Heart right ventricle (tissue), 16 donors: ENCODE data around the gene EVX1. TPM values are rescaled to one million over a fixed set of nuclear protein-coding genes. Genes with fewer than 3 reads are reported as not detected.

Experiments
- ATAC-seq, 8 donors: fragments of 200-7000 bp; cut with Tn5 transposase; one replicate each; pipeline ENCODE4 v1.9.1; 2020; ENCODE audit warnings: mild to moderate bottlenecking in 8 of 8, moderate library complexity in 8 of 8, moderate number of reproducible peaks in 1 of 8
- DNase-seq, 2 donors: peaks; one replicate each; pipeline ENCODE4 v3.0.0-alpha.2; 2020
- H3K27ac ChIP-seq, 10 donors: fragments of 200-600 bp; sonication (generic) in 2 of 10; one replicate each; pipeline versions ENCODE4 v1.5.0 to v1.8.0; 2020 to 2022; ENCODE audit warnings: mild to moderate bottlenecking in 3 of 10
- H3K27me3 ChIP-seq, 7 donors: fragments of 200-600 bp; one replicate each; pipeline ENCODE4 v1.8.0; 2021 to 2022; ENCODE audit warnings: mild to moderate bottlenecking in 2 of 7
- H3K36me3 ChIP-seq, 9 donors: fragments of 200-600 bp; sonication (generic) in 1 of 9; one replicate each; pipeline versions ENCODE4 v1.5.0 to v1.8.0; 2020 to 2022; ENCODE audit warnings: mild to moderate bottlenecking in 2 of 9
- H3K4me1 ChIP-seq, 9 donors: fragments of 200-600 bp; sonication (generic) in 1 of 9; one replicate each; pipeline versions ENCODE4 v1.5.0 to v1.8.0; 2020 to 2022; ENCODE audit warnings: mild to moderate bottlenecking in 4 of 9
- H3K4me3 ChIP-seq, 10 donors: fragments of 200-600 bp; sonication (generic) in 2 of 10; one replicate each; pipeline versions ENCODE4 v1.5.0 to v1.8.0; 2020 to 2022; ENCODE audit warnings: mild to moderate bottlenecking in 7 of 10, moderate library complexity in 2 of 10
- H3K9me3 ChIP-seq, 11 donors: fragments of 200-600 bp in 10 of 11; sonication (generic) in 2 of 11; one replicate each; pipeline versions ENCODE4 v1.5.0 to v1.8.0; 2013 to 2022; ENCODE audit warnings: mild to moderate bottlenecking in 2 of 11, control low read depth in 1 of 11, moderate library complexity in 1 of 11
- WGBS, 2 donors: extraction: QIAGEN DNeasy Blood & Tissue Kit; methylation state at CpG; one replicate each; pipeline ENCODE4 v1.1.7; 2013; ENCODE audit warnings: inconsistent platforms in 1 of 2; 5-methylcytosine and 5-hydroxymethylcytosine counted together
- intact Hi-C, 10 donors: fragments of 100-400 bp; cut with DNase I; formaldehyde crosslinking; loops; one replicate each; pipeline versions ENCODE4 v1.11.1 to v1.14.2; 2022
- long read RNA-seq, 3 donors: library from polyadenylated mRNA; unstranded; transcript quantifications; one replicate each; pipeline ENCODE4 v2.0.0, GENCODE V29; 2020 to 2021
- polyA plus RNA-seq, 2 donors: library from polyadenylated mRNA; stranded (reverse); fragments of 200-250 nt; gene quantifications; one replicate each; pipeline ENCODE4 v1.2.3, GENCODE V29; 2013
- total RNA-seq, 10 donors: library from RNA; stranded (reverse); fragmentation: NEBNext Ultra II Directional in 3 of 10; extraction: Animal tissue kit (Norgen Biotek cat#: 25700) in 3 of 10; gene quantifications; one replicate each; pipeline versions ENCODE4 v1.2.1 to v1.2.4, GENCODE V29; 2021 to 2023
- TF ChIP-seq, protein P1 (sequence below), 9 donors: fragments of 200-600 bp; sonication (generic) in 2 of 9; IDR thresholded peaks; one replicate each; pipeline versions ENCODE4 v1.5.0 to v1.8.0; 2021 to 2022; ENCODE audit warnings: antibody characterized with exemption in 9 of 9, mild to moderate bottlenecking in 5 of 9, moderate library complexity in 1 of 9
- donor health status: Arrhythmogenic right ventricular cardiomyopathy.
- donor health status: ischemic (EF 13 %, LVEDD 7.1; RV severe dilation, severe dysfunction).
- donor health status: healthy with polysubstance abuse.
- donor health status: DM: no; HTN: yes; CAD: no.
- donor health status: DM: no; HTN: no; CAD: no.
- donor health status: ischemic (EF 25% LVEDD 6.9; RV normal size, moderate dysfunction).
- donor health status: ischemic (EF 25% LVEDD 5.7; RV mildly dilated, moderate dysfunction).
- donor health status: healthy.
- donor health status: DM: yes; HTN: yes; CAD: no.
- donor health status: Ischemic cardiomyopathy.
- donor health status: ischemic (EF 35%, LVEDD 5.7; RV mildly dilated, moderate dysfunction).
- donor health status: nonischemic (EF 11% LVEDD 7.7; RV severe dilation, severe dysfunction).
- donor health status: DM: yes; HTN: yes; CAD: no.
- donor health status: PGD.
- donor health status: ischemic (EF 29% LVEDD 5.4; RV normal size, mild dysfunction).
- donor health status: nonischemic (EF 23%, LVEDD 6.1; RV moderate dilation, normal function).

Gene EVX1
- not detected for total RNA-seq
- polyA plus RNA-seq = not detected
- long read RNA-seq, donor 1 = 0 reads
- long read RNA-seq, donor 2 = 0 reads
- long read RNA-seq, donor 3 = 0 reads

DNA sequence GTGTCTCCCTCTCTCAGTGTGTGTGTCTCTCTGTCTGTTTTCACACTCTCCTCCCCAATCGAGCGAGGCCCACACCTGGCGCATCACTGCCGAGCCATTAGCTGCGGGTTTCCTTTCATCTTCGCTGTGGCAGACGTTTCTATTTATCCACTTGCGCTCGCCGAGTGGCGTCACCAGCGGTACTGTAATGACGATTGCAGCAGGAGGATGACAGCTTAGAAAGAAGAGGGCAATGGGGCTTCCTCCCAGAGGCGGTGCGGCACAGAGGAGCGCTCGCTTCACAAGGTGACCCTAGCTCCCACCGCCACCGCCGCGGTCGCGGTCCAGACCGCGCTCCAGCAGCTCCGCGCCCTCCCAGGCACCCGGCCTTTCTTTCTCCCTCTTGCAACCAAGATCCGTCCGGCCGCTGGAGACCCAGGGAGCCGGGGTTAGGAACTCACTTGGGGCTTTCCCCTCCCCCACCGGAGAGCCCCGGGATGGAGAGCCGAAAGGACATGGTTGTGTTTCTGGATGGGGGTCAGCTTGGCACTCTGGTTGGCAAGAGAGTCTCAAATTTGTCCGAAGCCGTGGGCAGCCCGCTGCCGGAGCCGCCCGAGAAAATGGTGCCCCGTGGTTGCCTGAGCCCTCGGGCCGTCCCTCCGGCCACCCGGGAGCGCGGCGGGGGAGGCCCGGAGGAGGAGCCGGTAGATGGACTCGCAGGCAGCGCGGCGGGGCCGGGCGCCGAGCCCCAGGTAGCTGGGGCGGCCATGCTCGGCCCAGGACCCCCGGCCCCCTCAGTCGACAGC lies at the start of gene EVX1:
Gene EVX1, plus strand, starts transcription at position 248 of the 785 bp plus-strand sequence. Its CDS starts 229 bp downstream, at position 477.
- Histone ChIP-seq H3K9me3 (no peaks in the 10 kb centered on the region), H3K27ac (no peak within 1 kb of the TSS), H3K27me3 (peaks cover 49 to 100% (median 100%) of the 10 kb centered on the region in 7 donors), H3K4me3 (peak within 1 kb of the TSS in 7 of 10 donors; percentile 12 to 40 (median 23)), H3K4me1 (peaks cover 0 to 55% (median 42%) of the 10 kb centered on the region in 9 donors), H3K36me3 (no peaks in the 10 kb centered on the region)
- DNase-seq = no peak
- 1 to 2% methylated on average over 62 of the region's 62 CpGs for WGBS, 2 donors
- ATAC-seq = no peak
- intact Hi-C loops = no loop called here
- TF ChIP-seq, protein P1, sequence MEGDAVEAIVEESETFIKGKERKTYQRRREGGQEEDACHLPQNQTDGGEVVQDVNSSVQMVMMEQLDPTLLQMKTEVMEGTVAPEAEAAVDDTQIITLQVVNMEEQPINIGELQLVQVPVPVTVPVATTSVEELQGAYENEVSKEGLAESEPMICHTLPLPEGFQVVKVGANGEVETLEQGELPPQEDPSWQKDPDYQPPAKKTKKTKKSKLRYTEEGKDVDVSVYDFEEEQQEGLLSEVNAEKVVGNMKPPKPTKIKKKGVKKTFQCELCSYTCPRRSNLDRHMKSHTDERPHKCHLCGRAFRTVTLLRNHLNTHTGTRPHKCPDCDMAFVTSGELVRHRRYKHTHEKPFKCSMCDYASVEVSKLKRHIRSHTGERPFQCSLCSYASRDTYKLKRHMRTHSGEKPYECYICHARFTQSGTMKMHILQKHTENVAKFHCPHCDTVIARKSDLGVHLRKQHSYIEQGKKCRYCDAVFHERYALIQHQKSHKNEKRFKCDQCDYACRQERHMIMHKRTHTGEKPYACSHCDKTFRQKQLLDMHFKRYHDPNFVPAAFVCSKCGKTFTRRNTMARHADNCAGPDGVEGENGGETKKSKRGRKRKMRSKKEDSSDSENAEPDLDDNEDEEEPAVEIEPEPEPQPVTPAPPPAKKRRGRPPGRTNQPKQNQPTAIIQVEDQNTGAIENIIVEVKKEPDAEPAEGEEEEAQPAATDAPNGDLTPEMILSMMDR (IDR thresholded peaks at IDR 0.05) = no peak

DNA sequence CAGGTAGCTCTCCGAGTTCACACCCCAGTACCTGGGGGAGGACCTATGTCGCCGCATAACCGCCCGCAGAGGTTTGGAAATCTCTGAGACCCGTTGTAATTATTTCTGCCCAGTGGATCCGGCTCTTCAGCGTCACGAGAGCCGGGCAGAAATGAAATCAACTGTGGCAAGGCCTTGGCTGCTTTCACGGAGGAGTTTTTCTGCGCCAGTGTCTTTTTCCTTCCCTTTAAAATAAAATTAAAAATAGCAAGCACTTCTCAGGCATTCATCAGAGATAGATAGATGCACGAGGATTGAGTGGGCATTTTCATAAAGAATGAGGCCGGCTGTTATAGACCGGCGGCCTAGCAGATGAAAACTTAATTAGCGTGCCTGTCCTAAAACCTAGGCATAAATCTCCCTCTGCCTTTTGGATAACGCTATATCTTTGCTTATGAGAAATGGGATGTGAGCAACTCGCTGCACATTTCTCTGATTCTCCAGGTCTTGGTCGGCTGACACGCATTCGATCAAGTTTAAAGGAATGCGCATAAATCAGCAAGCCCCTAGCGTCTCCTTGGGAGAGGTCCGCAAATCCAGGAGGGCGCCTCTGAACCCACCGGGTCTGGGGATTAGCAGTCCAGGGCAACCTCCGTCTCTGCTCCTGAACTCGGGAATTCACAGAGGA lies 49.1 kb upstream of the EVX1 start:
- Histone ChIP-seq H3K27me3 (peaks cover 61 to 100% (median 100%) of the 10 kb centered on the region in 7 donors), H3K4me3 (peak overlapping the region in 8 of 10 donors; percentile 14 to 41 (median 30)), H3K4me1 (peaks cover 11 to 35% (median 23%) of the 10 kb centered on the region in 9 donors)

DNA sequence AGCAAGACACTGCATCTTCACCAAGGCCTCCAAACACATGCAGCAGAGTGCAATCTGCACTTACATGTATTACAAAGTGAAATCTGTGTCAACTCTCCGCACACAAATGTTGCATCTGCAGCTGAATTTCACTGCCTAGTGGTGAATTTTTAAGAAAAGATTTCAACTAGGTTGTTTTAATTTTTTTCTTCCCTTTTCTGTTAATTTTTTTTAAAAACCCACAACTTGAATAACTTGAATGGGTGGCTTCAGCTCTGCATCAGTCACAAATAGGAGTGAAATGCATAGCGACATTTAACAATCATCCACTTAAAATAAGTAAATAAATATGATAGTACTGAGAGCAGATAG lies 48.6 kb upstream of the EVX1 start:
- no peaks in the 10 kb centered on the region for H3K36me3 ChIP-seq
- no peak overlapping the region for H3K27ac ChIP-seq
- no peak overlapping the region for H3K4me3 ChIP-seq
- no peaks in the 10 kb centered on the region for H3K9me3 ChIP-seq
- intact Hi-C loops = loop anchor here in 7 of 10 donors (5.0 to 10.0 kb wide), 5 partner anchors 581 to 901 kb away; no protein-coding TSS in a partner anchor
- peaks cover 61 to 100% (median 100%) of the 10 kb centered on the region in 7 donors for H3K27me3 ChIP-seq
- peaks cover 9 to 35% (median 22%) of the 10 kb centered on the region in 9 donors for H3K4me1 ChIP-seq
- ATAC-seq (no peak), DNase-seq (no peak)
- TF ChIP-seq, protein P1 (IDR thresholded peaks at IDR 0.05) = no peak
- WGBS, 2 donors = 30 to 51% methylated on average over 2 of the region's 2 CpGs

More for the DNA sequence above, 49.1 kb upstream of the EVX1 start:
- intact Hi-C loops = loop anchor here in 7 of 10 donors (5.0 to 10.0 kb wide), 5 partner anchors 581 to 901 kb away; no protein-coding TSS in a partner anchor
- 12 to 20% methylated on average over 29 of the region's 29 CpGs for WGBS, 2 donors
- no peaks in the 10 kb centered on the region for H3K36me3 ChIP-seq
- DNase-seq (no peak), ATAC-seq (no peak)
- no peaks in the 10 kb centered on the region for H3K9me3 ChIP-seq
- no peak overlapping the region for H3K27ac ChIP-seq
- TF ChIP-seq, protein P1 (IDR thresholded peaks at IDR 0.05) = no peak

DNA sequence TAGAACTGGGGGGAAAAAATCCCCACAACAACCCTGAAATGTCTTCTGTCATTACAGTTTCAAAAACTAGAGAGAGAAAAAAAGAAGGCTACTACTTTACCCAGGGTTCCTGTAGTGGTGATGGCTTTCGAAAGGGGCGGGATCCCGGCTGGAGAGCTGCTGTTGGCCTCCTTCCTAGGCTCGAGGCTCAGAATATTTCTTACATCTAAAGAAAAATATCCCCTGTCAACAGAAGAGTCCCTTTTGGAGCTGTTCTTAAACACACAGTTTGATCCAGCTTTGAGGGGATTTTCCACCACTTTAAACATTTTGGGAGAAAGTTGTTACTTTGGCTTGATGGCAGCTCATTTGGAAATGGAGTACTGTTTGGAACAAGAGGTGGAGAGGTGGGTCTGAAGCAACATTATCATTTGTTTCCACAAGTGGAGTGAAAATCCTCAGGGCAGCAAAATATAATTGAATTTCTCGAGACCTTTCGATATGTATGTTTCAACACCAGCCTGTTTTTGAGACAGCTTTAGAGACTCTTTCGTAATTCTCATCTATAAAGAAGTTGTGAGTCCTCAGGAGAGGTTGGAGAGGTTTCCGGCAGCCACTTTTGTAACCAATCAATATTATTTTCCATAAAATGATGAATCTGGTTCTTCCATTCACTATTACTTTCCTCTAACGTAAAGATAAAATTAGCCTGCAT lies 47.8 kb upstream of the EVX1 start:
- TF ChIP-seq, protein P1 (IDR thresholded peaks at IDR 0.05) = no peak
- H3K27ac ChIP-seq = no peak overlapping the region
- H3K27me3 ChIP-seq = peaks cover 58 to 98% (median 97%) of the 10 kb centered on the region in 7 donors
- H3K36me3 ChIP-seq = no peaks in the 10 kb centered on the region
- WGBS, 2 donors = 30% methylated on average over 9 of the region's 9 CpGs
- no peak for DNase-seq
- H3K9me3 ChIP-seq = no peaks in the 10 kb centered on the region
- H3K4me1 ChIP-seq = peaks cover 9 to 34% (median 21%) of the 10 kb centered on the region in 9 donors
- no peak for ATAC-seq
- no peak overlapping the region for H3K4me3 ChIP-seq
- intact Hi-C loops = loop anchor here (5.0 to 10.0 kb wide), 11 partner anchors 382 to 902 kb away; no protein-coding TSS in a partner anchor
